Peyer's patch (tissue), 4 donors: ENCODE results near the gene MC5R.

Experiments
- POLR2A ChIP-seq, 2 donors: fragments of 450-650 bp; IDR thresholded peaks; one replicate each; pipeline ENCODE4 v1.5.1; 2017; ENCODE audit warnings: antibody characterized with exemption in 2 of 2, mild to moderate bottlenecking in 2 of 2, moderate library complexity in 2 of 2
- TF ChIP-seq, protein P1 (sequence below), 6 experiments: fragments of 450-650 bp in 4 of 6; fragments of 200-600 bp in 2 of 6; sonication (generic) in 1 of 6; IDR thresholded peaks; one replicate each; pipeline ENCODE4 v1.5.1; 2017 to 2019; ENCODE audit warnings: antibody characterized with exemption in 6 of 6, mild to moderate bottlenecking in 3 of 6, moderate library complexity in 1 of 6

DNA sequence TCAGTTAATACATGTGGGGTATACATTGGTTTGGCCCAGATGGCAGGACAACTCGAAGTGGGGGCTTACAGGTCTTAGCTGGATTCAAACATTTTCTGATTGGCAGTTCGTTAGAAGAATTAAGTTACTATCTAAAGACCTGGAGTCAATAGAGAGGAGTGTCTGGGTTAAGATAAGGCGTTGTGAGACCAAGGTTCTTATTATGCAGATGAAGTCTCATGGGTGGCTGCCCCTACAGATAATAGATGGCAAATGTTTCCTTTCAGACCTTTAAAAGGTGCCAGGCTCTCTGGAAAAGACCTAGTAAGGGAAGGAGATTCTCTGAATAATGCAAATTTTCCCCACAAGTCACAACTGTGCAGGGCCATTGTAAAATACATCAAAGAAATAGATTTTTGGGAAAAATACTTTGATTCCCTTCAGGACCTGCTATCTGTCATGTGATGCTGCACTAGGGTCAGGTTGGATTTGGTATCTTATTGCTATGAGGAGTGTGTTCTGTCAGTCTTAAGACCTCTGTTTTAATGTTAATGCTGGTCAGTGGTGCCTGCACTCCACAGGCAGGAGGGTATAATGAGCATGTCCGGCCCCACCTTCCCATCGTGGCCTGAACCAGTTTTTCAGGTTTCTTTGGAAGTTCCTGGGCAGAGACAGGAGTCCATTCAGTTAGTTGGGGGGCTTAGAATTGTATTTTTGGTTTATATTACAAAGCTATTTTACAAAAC is 14.3 kb upstream of the MC5R start:
- TF ChIP-seq, protein P1, sequence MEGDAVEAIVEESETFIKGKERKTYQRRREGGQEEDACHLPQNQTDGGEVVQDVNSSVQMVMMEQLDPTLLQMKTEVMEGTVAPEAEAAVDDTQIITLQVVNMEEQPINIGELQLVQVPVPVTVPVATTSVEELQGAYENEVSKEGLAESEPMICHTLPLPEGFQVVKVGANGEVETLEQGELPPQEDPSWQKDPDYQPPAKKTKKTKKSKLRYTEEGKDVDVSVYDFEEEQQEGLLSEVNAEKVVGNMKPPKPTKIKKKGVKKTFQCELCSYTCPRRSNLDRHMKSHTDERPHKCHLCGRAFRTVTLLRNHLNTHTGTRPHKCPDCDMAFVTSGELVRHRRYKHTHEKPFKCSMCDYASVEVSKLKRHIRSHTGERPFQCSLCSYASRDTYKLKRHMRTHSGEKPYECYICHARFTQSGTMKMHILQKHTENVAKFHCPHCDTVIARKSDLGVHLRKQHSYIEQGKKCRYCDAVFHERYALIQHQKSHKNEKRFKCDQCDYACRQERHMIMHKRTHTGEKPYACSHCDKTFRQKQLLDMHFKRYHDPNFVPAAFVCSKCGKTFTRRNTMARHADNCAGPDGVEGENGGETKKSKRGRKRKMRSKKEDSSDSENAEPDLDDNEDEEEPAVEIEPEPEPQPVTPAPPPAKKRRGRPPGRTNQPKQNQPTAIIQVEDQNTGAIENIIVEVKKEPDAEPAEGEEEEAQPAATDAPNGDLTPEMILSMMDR (IDR thresholded peaks at IDR 0.05), result no peak
- TF ChIP-seq POLR2A (IDR thresholded peaks at IDR 0.05), result no peak
